Measurements from ENCODE around the gene SH3BP5L.

The SH3BP5L gene

GRCh38 chr1:248852481-248853405, 27.0 kb upstream of the SH3BP5L start:
- POLR2A ChIA-PET: no interaction called here

GRCh38 chr1:248851390-248851789, 25.7 kb upstream of the SH3BP5L start:
- POLR2A ChIA-PET: no interaction called here
- CTCF ChIA-PET: interaction anchor here (0.9 to 1.0 kb wide), 2 partner anchors 10 to 13 kb away, joined by 3 read pairs; no protein-coding TSS in a partner anchor
- no peak for DNase-seq (ENCODE audit: extremely low spot score)
- TF ChIP-seq, protein P1, sequence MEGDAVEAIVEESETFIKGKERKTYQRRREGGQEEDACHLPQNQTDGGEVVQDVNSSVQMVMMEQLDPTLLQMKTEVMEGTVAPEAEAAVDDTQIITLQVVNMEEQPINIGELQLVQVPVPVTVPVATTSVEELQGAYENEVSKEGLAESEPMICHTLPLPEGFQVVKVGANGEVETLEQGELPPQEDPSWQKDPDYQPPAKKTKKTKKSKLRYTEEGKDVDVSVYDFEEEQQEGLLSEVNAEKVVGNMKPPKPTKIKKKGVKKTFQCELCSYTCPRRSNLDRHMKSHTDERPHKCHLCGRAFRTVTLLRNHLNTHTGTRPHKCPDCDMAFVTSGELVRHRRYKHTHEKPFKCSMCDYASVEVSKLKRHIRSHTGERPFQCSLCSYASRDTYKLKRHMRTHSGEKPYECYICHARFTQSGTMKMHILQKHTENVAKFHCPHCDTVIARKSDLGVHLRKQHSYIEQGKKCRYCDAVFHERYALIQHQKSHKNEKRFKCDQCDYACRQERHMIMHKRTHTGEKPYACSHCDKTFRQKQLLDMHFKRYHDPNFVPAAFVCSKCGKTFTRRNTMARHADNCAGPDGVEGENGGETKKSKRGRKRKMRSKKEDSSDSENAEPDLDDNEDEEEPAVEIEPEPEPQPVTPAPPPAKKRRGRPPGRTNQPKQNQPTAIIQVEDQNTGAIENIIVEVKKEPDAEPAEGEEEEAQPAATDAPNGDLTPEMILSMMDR (IDR thresholded peaks at IDR 0.05; ENCODE audit: control extremely low read depth, extremely low read depth, low read depth, missing control alignments): no peak

More at GRCh38 chr1:248852481-248853405, 27.0 kb upstream of the SH3BP5L start:
- TF ChIP-seq, protein P1 (IDR thresholded peaks at IDR 0.05; ENCODE audit: control extremely low read depth, extremely low read depth, low read depth, missing control alignments): no peak
- DNase-seq (ENCODE audit: extremely low spot score): no peak
- CTCF ChIA-PET: no interaction called here

DNA sequence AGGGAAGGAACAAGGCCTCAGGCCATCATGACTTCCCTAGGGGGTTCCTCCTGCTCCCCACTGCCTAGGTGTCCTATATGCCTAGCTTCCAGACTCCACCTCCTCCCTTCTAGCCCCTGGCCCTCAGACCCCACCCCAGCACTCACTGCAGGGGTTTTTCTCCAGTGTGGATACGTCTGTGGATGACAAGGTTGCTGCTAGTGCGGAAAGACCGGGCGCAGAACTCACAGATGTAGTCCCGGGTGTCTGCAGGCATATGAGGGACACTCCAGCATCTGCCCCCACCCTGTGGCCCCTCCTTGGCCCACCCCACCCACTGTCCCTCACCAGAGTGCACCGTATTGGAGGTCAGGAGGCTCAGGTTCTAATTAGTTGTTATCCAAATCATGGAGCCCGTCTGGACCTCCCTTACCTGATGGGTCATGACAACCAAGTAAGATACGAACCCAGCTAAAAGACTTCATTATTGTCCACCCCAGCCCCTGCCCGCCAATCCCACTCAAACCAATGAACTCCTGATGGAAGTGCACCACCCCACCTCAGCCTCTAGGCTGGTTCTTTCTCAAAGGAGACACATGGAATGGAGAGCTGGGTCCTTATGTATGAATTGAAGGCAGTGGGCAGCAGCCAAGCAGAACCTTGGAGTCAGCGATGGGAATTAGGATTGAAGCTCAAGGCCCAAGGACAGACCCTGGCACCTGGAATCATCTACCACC, 25.0 kb upstream of the SH3BP5L start:
- TF ChIP-seq, protein P1 (IDR thresholded peaks at IDR 0.05; ENCODE audit: control extremely low read depth, extremely low read depth, low read depth, missing control alignments): no peak
- ChIA-PET CTCF (interaction anchor here (0.9 to 2.0 kb wide), 3 partner anchors 8 to 14 kb away, joined by 3 to 11 read pairs (median 3); partner anchors contain the start of gene ZNF692), POLR2A (interaction anchor here (0.7 kb wide), 1 partner anchor 13 kb away, joined by 3 read pairs; the partner anchor contains the start of gene ZNF672)
- DNase-seq (ENCODE audit: extremely low spot score): no peak

- no peak for DNase-seq (ENCODE audit: extremely low spot score)
- CTCF ChIA-PET: interaction anchor here (2.0 kb wide), 1 partner anchor 8 kb away, joined by 11 read pairs; the partner anchor contains the start of gene ZNF692
- POLR2A ChIA-PET: no interaction called here
- TF ChIP-seq, protein P1 (IDR thresholded peaks at IDR 0.05; ENCODE audit: control extremely low read depth, extremely low read depth, low read depth, missing control alignments): no peak
These were observed 24.4 kb upstream of the SH3BP5L start for GRCh38 chr1:248850124-248850523.

DNA sequence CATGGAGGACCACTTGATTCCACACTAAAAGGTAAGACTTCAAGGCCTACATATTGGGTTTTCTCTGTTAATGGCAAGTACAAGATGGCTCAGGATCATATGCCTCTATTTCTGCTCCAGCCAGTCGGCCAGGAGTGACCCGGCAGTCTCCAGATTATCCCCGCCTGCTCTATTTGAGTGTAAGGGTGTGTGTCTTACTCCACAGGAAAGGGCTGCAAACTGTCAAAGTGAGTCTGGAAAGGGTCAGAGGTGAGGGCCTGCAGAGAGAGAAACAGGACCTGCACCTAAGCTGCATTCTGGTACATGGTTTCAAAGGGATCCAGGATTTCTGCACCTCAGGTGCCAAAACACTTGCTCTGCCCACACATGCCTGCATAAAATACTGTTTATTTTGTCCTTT, 23.9 kb upstream of the SH3BP5L start:
- CTCF ChIA-PET: interaction anchor here (2.0 kb wide), 1 partner anchor 9 kb away, joined by 11 read pairs; the partner anchor contains the start of gene ZNF692
- DNase-seq (ENCODE audit: extremely low spot score): no peak
- POLR2A ChIA-PET: no interaction called here
- TF ChIP-seq, protein P1 (IDR thresholded peaks at IDR 0.05; ENCODE audit: control extremely low read depth, extremely low read depth, low read depth, missing control alignments): no peak

GRCh38 chr1:248849152-248849551, 23.4 kb upstream of the SH3BP5L start:
- POLR2A ChIA-PET: no interaction called here
- DNase-seq (ENCODE audit: extremely low spot score): no peak
- CTCF ChIA-PET: interaction anchor here (2.0 kb wide), 1 partner anchor 9 kb away, joined by 11 read pairs; the partner anchor contains the start of gene ZNF692
- TF ChIP-seq, protein P1 (IDR thresholded peaks at IDR 0.05; ENCODE audit: control extremely low read depth, extremely low read depth, low read depth, missing control alignments): no peak

Data from GM10248 (cell line).